H1 (cell line): Measurements from ENCODE around the gene SERPINA10. TPM values are rescaled to one million over a fixed set of nuclear protein-coding genes. Genes with fewer than 3 reads are reported as not detected.

ENCODE experiments used
- BACH1 ChIP-seq: IDR thresholded peaks from 2 replicates; pipeline ENCODE4 v1.6.1; 2012; ENCODE audit warnings: low read length, improper control_type of control experiment
- CTBP2 ChIP-seq: IDR thresholded peaks from 2 replicates; pipeline ENCODE4 v1.7.0; 2011; ENCODE audit warnings: borderline replicate concordance, mild to moderate bottlenecking, moderate library complexity, mixed read lengths, low read length; ENCODE audit not compliant: insufficient read depth, insufficient read length
- JUN ChIP-seq: IDR thresholded peaks from 2 replicates; pipeline ENCODE4 v1.6.1; 2011; ENCODE audit warnings: low read depth, mild to moderate bottlenecking, improper control_type of control experiment, low read length
- RNF2 ChIP-seq: fragments of 200-900, 300-1000 bp; sonication (generic); IDR thresholded peaks from 2 replicates; pipeline ENCODE4 v1.7.1; 2016; ENCODE audit warnings: borderline replicate concordance, low read depth, mild to moderate bottlenecking, antibody characterized with exemption, low read length; ENCODE audit not compliant: poor library complexity, severe bottlenecking; ENCODE audit errors: missing control alignments
- SIRT6 ChIP-seq: IDR thresholded peaks from one replicate; pipeline ENCODE4 v1.7.1; 2012; ENCODE audit warnings: low read length, inconsistent platforms
- SP2 ChIP-seq: IDR thresholded peaks from 2 replicates; pipeline ENCODE4 v1.6.1; 2012; ENCODE audit warnings: mild to moderate bottlenecking, low read length, inconsistent platforms
- TBP ChIP-seq: IDR thresholded peaks from 2 replicates; pipeline ENCODE4 v1.6.1; 2011; ENCODE audit warnings: low read depth, low read length, improper control_type of control experiment
- ZNF274 ChIP-seq: IDR thresholded peaks from 2 replicates; pipeline ENCODE4 v1.7.0; 2012; ENCODE audit warnings: low read length, borderline replicate concordance; ENCODE audit errors: extremely low read depth
- polyA plus RNA-seq, 7 experiments: library from polyadenylated mRNA; depleted of rRNA in 3 of 7; stranded (reverse) in 5 of 7; unstranded in 2 of 7; fragments of >200 nt in 5 of 7; fragments of 200-250 nt in 2 of 7; gene quantifications; 1 replicate in 5 of 7; 2 replicates in 1 of 7; 4 replicates in 1 of 7; pipeline versions ENCODE4 v1.2.1 to v1.2.3, GENCODE V29; 2011 to 2013; ENCODE audit warnings: missing spikeins in 2 of 7, mixed read lengths in 2 of 7
- total RNA-seq: library from RNA; stranded (reverse); fragmentation: NEBNext Ultra II Directional; extraction: Animal tissue kit (Norgen Biotek cat#: 25700); gene quantifications from 2 replicates; pipeline ENCODE4 v1.2.1, GENCODE V29; 2021
- TF ChIP-seq, protein P1 (sequence below): fragments of 300-600 bp; sonication (generic); IDR thresholded peaks from 2 replicates; pipeline ENCODE4 v1.7.1; 2012; ENCODE audit warnings: low read length, moderate library complexity, mild to moderate bottlenecking, inconsistent platforms; ENCODE audit not compliant: insufficient replicate concordance
- TF ChIP-seq, protein P2 (sequence below): IDR thresholded peaks from 2 replicates; pipeline ENCODE4 v1.6.1; 2012; ENCODE audit warnings: low read length, inconsistent platforms

Gene SERPINA10
- total and polyA plus RNA-seq, 2 of the 8 experiments (the other 6 are each of a cell fraction or from before 2014, with no cell fraction given), result not detected

DNA sequence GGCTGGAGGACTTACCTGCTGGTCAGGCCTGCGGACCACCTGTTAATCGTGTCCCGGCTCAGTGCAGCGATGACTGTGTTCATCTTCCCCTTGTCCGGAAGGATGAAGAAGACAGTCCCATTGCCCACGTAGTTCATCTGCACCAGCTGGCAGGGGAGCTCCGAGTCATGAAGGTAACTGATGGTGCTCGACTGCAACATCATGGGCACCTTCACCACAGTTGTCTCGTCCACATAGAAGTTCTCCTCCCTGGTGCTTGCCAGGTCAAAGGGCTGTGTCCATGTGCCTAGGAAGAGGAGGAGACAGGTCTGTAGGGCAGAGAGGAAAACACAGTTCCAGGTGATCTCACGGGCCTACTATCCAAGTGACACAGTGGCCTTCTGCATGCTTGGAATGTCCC, 16.7 kb upstream of the SERPINA10 start (continued):
- TF ChIP-seq, protein P1, sequence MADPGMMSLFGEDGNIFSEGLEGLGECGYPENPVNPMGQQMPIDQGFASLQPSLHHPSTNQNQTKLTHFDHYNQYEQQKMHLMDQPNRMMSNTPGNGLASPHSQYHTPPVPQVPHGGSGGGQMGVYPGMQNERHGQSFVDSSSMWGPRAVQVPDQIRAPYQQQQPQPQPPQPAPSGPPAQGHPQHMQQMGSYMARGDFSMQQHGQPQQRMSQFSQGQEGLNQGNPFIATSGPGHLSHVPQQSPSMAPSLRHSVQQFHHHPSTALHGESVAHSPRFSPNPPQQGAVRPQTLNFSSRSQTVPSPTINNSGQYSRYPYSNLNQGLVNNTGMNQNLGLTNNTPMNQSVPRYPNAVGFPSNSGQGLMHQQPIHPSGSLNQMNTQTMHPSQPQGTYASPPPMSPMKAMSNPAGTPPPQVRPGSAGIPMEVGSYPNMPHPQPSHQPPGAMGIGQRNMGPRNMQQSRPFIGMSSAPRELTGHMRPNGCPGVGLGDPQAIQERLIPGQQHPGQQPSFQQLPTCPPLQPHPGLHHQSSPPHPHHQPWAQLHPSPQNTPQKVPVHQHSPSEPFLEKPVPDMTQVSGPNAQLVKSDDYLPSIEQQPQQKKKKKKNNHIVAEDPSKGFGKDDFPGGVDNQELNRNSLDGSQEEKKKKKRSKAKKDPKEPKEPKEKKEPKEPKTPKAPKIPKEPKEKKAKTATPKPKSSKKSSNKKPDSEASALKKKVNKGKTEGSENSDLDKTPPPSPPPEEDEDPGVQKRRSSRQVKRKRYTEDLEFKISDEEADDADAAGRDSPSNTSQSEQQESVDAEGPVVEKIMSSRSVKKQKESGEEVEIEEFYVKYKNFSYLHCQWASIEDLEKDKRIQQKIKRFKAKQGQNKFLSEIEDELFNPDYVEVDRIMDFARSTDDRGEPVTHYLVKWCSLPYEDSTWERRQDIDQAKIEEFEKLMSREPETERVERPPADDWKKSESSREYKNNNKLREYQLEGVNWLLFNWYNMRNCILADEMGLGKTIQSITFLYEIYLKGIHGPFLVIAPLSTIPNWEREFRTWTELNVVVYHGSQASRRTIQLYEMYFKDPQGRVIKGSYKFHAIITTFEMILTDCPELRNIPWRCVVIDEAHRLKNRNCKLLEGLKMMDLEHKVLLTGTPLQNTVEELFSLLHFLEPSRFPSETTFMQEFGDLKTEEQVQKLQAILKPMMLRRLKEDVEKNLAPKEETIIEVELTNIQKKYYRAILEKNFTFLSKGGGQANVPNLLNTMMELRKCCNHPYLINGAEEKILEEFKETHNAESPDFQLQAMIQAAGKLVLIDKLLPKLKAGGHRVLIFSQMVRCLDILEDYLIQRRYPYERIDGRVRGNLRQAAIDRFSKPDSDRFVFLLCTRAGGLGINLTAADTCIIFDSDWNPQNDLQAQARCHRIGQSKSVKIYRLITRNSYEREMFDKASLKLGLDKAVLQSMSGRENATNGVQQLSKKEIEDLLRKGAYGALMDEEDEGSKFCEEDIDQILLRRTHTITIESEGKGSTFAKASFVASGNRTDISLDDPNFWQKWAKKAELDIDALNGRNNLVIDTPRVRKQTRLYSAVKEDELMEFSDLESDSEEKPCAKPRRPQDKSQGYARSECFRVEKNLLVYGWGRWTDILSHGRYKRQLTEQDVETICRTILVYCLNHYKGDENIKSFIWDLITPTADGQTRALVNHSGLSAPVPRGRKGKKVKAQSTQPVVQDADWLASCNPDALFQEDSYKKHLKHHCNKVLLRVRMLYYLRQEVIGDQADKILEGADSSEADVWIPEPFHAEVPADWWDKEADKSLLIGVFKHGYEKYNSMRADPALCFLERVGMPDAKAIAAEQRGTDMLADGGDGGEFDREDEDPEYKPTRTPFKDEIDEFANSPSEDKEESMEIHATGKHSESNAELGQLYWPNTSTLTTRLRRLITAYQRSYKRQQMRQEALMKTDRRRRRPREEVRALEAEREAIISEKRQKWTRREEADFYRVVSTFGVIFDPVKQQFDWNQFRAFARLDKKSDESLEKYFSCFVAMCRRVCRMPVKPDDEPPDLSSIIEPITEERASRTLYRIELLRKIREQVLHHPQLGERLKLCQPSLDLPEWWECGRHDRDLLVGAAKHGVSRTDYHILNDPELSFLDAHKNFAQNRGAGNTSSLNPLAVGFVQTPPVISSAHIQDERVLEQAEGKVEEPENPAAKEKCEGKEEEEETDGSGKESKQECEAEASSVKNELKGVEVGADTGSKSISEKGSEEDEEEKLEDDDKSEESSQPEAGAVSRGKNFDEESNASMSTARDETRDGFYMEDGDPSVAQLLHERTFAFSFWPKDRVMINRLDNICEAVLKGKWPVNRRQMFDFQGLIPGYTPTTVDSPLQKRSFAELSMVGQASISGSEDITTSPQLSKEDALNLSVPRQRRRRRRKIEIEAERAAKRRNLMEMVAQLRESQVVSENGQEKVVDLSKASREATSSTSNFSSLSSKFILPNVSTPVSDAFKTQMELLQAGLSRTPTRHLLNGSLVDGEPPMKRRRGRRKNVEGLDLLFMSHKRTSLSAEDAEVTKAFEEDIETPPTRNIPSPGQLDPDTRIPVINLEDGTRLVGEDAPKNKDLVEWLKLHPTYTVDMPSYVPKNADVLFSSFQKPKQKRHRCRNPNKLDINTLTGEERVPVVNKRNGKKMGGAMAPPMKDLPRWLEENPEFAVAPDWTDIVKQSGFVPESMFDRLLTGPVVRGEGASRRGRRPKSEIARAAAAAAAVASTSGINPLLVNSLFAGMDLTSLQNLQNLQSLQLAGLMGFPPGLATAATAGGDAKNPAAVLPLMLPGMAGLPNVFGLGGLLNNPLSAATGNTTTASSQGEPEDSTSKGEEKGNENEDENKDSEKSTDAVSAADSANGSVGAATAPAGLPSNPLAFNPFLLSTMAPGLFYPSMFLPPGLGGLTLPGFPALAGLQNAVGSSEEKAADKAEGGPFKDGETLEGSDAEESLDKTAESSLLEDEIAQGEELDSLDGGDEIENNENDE, result no peak
- TF ChIP-seq SP2, result no peak
- TF ChIP-seq TBP, result no peak
- TF ChIP-seq, protein P2, sequence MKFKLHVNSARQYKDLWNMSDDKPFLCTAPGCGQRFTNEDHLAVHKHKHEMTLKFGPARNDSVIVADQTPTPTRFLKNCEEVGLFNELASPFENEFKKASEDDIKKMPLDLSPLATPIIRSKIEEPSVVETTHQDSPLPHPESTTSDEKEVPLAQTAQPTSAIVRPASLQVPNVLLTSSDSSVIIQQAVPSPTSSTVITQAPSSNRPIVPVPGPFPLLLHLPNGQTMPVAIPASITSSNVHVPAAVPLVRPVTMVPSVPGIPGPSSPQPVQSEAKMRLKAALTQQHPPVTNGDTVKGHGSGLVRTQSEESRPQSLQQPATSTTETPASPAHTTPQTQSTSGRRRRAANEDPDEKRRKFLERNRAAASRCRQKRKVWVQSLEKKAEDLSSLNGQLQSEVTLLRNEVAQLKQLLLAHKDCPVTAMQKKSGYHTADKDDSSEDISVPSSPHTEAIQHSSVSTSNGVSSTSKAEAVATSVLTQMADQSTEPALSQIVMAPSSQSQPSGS, result no peak
- no peak for TF ChIP-seq JUN
- TF ChIP-seq BACH1, result no peak
- TF ChIP-seq ZNF274, result no peak
- TF ChIP-seq CTBP2, result no peak
- no peak for TF ChIP-seq SIRT6
- TF ChIP-seq RNF2, result no peak
